Right renal cortex interstitium (tissue), 3 donors: Measurements from ENCODE around the gene PPM1H. TPM values are rescaled to one million over a fixed set of nuclear protein-coding genes. Genes with fewer than 3 reads are reported as not detected.
"Not testable (repeated sequence)": the region's sequence is repeated elsewhere in the genome, so short reads cannot be mapped to it uniquely, and the experiment has no call there.

ENCODE experiments used
- DNase-seq, 3 donors: peaks; one replicate each; pipeline ENCODE4 v3.0.0-alpha.2; 2013; ENCODE audit warnings: low read depth in 3 of 3, low spot score in 2 of 3
- polyA plus RNA-seq, 3 donors: library from polyadenylated mRNA; unstranded; fragments of 120-200 nt; gene quantifications; one replicate each; pipeline ENCODE4 v1.2.1, GENCODE V29; 2013; ENCODE audit not compliant: insufficient read length in 3 of 3

PPM1H gene
- 10 to 100 TPM; 28.9 to 31.2 (median 29.2) TPM for polyA plus RNA-seq

- peak in 2 of 3 donors; percentile 72 to 76 for DNase-seq
Measured at GRCh38 chr12:62934799-62935674, at the start of gene PPM1H. Gene PPM1H (minus strand): TSS chr12:62935150. CDS start chr12:62934736, 414 bp downstream.

GRCh38 chr12:62983594-62983993 is 48.6 kb upstream of the PPM1H start:
- no peak for DNase-seq

DNA sequence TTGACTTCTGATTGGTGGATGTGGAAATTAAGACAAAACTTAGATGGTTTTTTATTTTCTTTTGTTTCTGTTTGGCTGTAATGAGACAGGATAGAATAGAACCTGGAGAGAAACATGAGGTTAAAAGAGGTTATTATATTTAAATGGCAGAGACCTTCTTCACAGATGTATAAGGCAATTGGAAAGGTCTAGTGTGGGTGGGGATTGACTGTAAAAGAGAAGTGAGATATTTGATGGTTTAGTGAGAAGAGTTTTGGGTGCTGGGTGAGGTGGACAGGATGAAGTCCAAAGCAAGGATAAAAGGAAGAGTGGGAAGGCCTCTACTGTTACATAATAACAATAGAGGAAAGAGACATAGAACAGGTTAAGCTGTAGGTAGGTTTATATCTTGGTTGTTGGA is 43.8 kb upstream of the PPM1H start:
- DNase-seq = no peak

- DNase-seq = no peak
Measured at GRCh38 chr12:62977883-62978282, 42.9 kb upstream of the PPM1H start.

- no peak for DNase-seq
Measured at GRCh38 chr12:62977418-62977817, 42.5 kb upstream of the PPM1H start.

DNA sequence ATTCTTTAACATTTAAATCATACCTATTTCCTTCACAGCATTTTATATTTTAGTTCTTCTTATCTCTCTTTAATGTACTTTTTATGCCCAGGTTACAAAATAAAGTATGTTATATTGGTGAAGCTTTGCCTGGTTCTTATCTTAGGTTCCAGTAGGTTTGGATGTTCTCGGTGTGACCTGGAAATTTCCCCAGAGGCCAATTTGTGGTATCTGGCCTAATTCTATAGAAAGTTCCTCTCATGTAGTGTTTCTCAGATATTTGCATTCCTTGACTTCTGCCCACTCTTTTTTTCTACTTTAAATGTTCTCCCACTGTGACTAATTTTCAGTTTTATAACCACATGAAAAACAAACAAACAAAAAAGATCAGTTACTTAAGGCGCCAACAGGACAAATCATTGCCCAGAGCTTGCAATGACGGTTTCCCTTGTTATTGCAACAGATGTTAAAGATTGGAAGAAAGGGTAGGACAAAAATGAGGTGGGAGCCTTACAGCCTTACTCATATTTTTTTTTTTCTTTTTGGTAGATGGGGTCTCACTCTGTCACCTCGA is 41.2 kb upstream of the PPM1H start:
- DNase-seq = no peak

DNA sequence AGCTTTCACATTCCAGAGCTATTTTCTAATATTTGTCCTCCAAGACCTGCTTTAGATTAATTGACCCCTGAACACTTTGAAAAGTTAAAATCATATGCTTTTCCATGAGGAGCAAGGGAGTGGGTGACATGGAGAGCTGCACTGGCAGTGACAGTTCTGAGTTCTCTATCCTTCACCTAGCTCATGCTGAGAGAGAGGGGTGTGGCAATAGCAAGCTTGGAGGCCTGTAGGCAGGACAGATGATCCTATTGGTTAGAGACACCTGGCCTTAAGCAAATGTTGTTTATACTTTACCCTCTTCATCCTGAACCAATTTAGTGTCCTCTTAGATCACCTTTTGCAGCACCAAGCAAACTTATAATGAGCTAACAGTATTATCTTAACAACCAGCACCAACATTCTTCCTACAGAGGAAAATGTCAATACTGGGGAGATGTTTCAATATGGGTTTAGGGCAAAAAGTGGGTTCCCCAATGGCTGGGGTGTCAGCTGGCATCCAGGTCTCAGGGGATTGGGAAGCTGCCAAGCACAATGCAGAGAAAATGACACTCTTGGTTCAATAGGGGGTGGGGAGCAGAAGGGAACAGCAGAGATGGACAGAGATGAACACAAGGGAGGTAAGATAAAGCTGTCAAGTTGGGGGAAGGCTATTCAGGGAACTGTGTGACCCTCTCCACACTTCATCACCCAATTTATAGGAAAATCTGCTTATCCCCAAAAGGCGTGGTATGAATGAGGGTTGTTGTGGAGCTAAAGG is 37.0 kb upstream of the PPM1H start:
- no peak for DNase-seq

DNA sequence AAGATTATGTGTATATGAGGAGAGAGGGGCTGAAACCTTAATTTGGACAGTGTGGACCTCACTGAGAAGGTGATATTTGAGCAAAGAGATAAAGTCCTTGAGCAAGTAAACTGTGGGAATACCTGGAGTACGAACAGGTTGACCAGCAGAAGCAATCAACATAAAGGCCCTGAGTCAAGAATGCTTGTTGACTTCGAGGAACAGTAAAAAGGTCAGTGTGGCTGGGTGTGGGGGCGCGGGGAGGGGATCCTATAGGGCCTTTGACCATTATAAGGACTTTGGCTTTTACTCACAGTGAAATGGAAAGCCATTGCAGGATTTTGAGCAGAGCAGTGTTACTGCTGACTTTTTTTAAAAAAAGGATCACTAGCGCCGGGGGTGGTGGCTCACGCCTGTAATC is 34.7 kb upstream of the PPM1H start:
- no peak for DNase-seq

DNA sequence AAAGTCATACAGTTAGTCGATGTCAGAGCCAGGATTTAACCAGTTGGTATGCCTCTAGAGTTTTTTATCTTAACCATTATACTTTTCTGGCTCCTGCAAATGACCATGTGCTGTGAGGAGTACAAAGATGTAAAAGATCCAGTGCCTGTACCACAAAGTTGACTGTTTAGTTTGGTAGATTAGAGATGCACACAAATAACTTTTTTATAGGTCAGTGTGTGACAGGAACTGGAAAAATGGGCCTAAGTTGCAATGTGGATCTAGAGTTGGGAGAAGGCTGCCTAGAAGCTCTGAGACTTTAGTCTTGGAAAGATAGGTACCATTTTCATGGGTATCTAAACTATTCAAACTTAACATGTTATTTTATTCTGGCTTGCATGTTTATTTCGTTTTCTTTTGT is 32.8 kb upstream of the PPM1H start:
- no peak for DNase-seq

GRCh38 chr12:62966990-62967506 is 32.1 kb upstream of the PPM1H start:
- no peak for DNase-seq

DNA sequence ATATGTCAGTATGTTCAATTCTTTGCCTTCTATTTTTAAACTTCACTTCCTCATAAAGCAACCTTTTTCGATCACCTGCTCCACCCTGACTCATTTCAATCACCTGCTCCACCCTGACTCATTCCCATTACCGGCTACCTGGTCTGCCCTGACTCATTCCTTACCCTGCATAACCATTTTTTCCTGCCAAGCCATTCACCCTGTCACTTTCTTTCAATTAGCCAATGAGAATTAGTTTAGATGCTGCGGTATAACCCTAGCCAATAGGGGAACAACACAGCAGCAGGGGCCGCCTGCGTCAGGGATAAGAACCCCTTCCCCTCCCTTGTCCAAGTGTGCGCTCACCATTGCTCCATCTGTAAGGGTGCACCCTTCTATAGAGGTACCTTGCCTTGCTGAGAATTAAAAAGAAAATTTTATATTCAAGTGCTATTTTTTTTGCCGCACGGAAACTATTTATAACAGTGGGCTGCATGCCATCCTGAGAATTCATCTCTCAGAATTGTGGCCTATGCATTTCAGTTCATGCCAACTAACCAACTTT is 31.6 kb upstream of the PPM1H start:
- DNase-seq = not testable (repeated sequence)

- not testable (repeated sequence) for DNase-seq
Measured at GRCh38 chr12:62965700-62966099, 30.8 kb upstream of the PPM1H start.

- not testable (repeated sequence) for DNase-seq
Measured at GRCh38 chr12:62965242-62965641, 30.3 kb upstream of the PPM1H start.

DNA sequence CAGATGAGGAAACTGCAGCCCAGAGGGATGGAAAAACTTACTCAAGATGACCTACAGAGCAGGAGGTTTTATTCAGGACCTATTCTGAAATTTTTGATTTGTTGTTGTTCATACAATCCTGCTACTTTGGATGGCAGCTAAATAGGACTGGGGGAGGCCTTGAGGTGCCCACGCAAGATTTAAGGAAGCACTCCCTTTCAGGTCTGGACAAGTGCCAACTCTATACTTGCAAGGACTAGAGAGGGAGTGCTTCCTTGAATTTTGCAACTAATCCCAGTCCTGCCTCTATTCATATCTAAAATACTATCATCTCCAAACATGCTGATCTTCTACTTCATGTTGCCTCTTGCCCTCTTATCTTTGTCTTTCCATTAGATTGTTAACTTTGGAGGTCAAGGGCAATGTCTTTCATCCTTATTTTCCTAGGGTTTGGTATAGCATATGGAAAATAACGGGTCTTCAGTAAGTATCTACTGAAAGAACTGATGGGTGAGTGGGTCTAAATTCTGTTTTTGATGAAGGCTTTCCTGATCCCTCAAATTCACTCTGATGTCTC is 28.6 kb upstream of the PPM1H start:
- no peak for DNase-seq

DNA sequence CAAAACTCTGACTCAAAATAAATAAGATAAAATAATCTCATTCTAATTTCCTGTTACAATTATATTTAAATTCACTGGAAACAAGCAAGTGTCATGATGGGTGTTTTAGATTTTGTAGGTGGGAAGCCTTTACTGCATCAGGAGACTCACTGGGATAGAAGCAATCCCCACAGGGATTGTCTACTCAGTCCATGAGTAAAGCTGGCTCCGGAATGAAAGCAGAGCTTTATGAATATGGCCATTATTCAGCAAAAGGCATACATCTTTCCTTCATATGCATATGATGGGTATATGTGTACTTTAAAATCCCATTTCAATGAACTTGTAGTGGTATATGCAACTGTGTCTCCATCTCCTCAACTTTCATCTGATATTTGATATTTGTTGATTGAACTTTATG is 25.4 kb upstream of the PPM1H start:
- no peak for DNase-seq

- no peak for DNase-seq
Measured at GRCh38 chr12:62959745-62960144, 24.8 kb upstream of the PPM1H start.

DNA sequence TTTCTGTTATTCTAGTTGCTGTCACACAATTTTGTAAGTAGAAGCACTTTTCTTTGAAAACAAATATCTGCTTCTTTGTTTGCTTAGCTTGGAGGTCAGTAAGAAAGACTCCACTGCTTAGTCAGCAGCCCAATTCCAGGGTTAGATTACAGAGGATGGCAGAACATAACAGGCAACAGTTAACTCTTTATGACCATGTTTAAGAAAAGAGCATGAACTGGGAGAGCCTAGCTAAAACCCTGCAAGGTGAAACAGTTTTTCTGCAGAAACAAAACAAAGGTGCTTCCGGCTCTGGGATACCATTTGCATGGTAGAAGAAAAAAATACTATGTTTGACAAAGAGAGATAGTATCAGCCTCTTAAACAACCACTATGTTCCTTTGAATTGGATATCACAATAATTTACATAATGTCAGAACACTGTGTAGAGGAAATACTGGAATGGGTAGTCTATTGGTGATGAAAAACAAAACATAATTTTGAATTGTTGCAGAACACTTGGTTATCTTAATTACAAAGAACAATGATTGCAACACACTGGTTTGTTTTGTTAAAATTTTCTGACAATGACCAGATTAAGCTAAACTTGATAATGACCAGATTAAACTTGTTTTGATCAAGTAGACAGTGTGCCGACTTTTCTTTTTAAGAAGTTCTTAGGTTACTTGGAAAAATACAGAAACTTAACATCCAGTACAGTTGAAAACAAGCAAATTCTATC is 22.4 kb upstream of the PPM1H start:
- DNase-seq = no peak

DNA sequence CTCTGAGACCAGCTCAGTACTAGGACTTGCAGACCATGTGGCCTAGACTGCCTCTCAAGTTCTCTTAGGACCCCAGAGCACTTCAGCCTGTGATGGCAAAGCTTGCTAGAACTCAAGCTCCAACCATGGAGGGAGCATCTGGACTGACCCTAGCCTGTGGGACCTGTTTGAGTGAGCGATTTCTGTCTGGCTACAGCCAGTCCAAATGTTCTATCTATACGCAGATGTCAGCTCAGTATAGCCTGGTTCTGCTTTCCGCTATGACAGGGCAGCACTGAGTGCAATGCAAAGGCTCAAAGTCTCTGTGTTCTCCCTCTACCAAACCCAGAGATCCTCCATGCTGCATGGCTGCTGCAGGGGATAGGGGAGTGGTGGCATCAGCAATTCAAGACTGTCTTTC is 20.7 kb upstream of the PPM1H start:
- no peak for DNase-seq

- no peak for DNase-seq
Measured at GRCh38 chr12:62950317-62950716, 15.4 kb upstream of the PPM1H start.

GRCh38 chr12:62948123-62948522 is 13.2 kb upstream of the PPM1H start:
- DNase-seq = no peak
